ENCODE measurements around the gene CYBRD1. TPM values are rescaled to one million over a fixed set of nuclear protein-coding genes. Genes with fewer than 3 reads are reported as not detected.
"Not testable (repeated sequence)": the region's sequence is repeated elsewhere in the genome, so short reads cannot be mapped to it uniquely, and the experiment has no call there.

Gene CYBRD1
- total RNA-seq, 1 donor from 2014 or later: 313 TPM

GRCh38 chr2:171533331-171533730 is 11.1 kb downstream of the CYBRD1 start:
- Histone ChIP-seq H3K9me3 (no peaks in the 10 kb centered on the region), H3K27ac (no peak overlapping the region), H3K4me1 (peaks cover 20% of the 10 kb centered on the region), H3K27me3 (no peaks in the 10 kb centered on the region), H3K4me3 (no peak overlapping the region), H3K36me3 (no peaks in the 10 kb centered on the region)
- ATAC-seq (no peak), DNase-seq (no peak)
- no peak for TF ChIP-seq CTCF (IDR thresholded peaks at IDR 0.05)
- intact Hi-C loops (cut with DNase I): no loop called here

- H3K27me3 ChIP-seq; H3K9me3 ChIP-seq; H3K4me3 ChIP-seq; ATAC-seq; H3K27ac ChIP-seq; H3K36me3 ChIP-seq; DNase-seq; intact Hi-C loops (cut with DNase I): not testable (repeated sequence)
- H3K4me1 ChIP-seq: peaks cover 16% of the 10 kb centered on the region
Measured at GRCh38 chr2:171535528-171535927, 13.3 kb downstream of the CYBRD1 start.

- no peak for ATAC-seq
- intact Hi-C loops (cut with DNase I): no loop called here
Measured at GRCh38 chr2:171540437-171540836, 18.2 kb downstream of the CYBRD1 start.

GRCh38 chr2:171541202-171541887 is 19.1 kb downstream of the CYBRD1 start:
- H3K4me1 ChIP-seq: no peaks in the 10 kb centered on the region
- TF ChIP-seq CTCF (IDR thresholded peaks at IDR 0.05): peak; percentile 33
- ATAC-seq (peak; percentile 39), DNase-seq (no peak)
- no peaks in the 10 kb centered on the region for H3K9me3 ChIP-seq
- no peaks in the 10 kb centered on the region for H3K27me3 ChIP-seq
- H3K4me3 ChIP-seq: no peak overlapping the region
- peaks cover 20% of the 10 kb centered on the region for H3K36me3 ChIP-seq
- H3K27ac ChIP-seq: no peak overlapping the region
- intact Hi-C loops (cut with DNase I): no loop called here

More at GRCh38 chr2:171540437-171540836, 18.2 kb downstream of the CYBRD1 start:
- Histone ChIP-seq H3K4me3 (no peak overlapping the region), H3K27ac (no peak overlapping the region), H3K4me1 (no peaks in the 10 kb centered on the region), H3K27me3 (no peaks in the 10 kb centered on the region), H3K36me3 (peaks cover 20% of the 10 kb centered on the region), H3K9me3 (no peaks in the 10 kb centered on the region)
- TF ChIP-seq CTCF (IDR thresholded peaks at IDR 0.05): no peak
- DNase-seq: no peak

GRCh38 chr2:171545086-171545485 is 22.8 kb downstream of the CYBRD1 start:
- Histone ChIP-seq H3K27ac (no peak overlapping the region), H3K4me1 (no peaks in the 10 kb centered on the region), H3K36me3 (peaks cover 20% of the 10 kb centered on the region), H3K27me3 (no peaks in the 10 kb centered on the region), H3K4me3 (no peak overlapping the region), H3K9me3 (no peaks in the 10 kb centered on the region)
- intact Hi-C loops (cut with DNase I): no loop called here
- TF ChIP-seq CTCF (IDR thresholded peaks at IDR 0.05): no peak
- no peak for ATAC-seq
- no peak for DNase-seq

GRCh38 chr2:171547256-171547655 is 25.0 kb downstream of the CYBRD1 start:
- ATAC-seq (no peak), DNase-seq (no peak)
- Histone ChIP-seq H3K27ac (no peak overlapping the region), H3K27me3 (no peaks in the 10 kb centered on the region), H3K4me3 (no peak overlapping the region), H3K4me1 (no peaks in the 10 kb centered on the region), H3K36me3 (peaks cover 16% of the 10 kb centered on the region), H3K9me3 (no peaks in the 10 kb centered on the region)
- no peak for TF ChIP-seq CTCF (IDR thresholded peaks at IDR 0.05)
- intact Hi-C loops (cut with DNase I): no loop called here

All from upper lobe of right lung (tissue), 1 donor.